GM18873 (cell line): ENCODE measurements around the gene VAMP7.
"Not testable (repeated sequence)": the region's sequence is repeated elsewhere in the genome, so short reads cannot be mapped to it uniquely, and the experiment has no call there.

Source experiments
- ATAC-seq: cut with Tn5 transposase; IDR thresholded peaks from one replicate; pipeline ENCODE4 v1.9.1; 2021; ENCODE audit warnings: mild to moderate bottlenecking, moderate library complexity, moderate number of reproducible peaks; ENCODE audit not compliant: unreplicated experiment, low FRiP score

VAMP7 gene, protein sequence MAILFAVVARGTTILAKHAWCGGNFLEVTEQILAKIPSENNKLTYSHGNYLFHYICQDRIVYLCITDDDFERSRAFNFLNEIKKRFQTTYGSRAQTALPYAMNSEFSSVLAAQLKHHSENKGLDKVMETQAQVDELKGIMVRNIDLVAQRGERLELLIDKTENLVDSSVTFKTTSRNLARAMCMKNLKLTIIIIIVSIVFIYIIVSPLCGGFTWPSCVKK

DNA sequence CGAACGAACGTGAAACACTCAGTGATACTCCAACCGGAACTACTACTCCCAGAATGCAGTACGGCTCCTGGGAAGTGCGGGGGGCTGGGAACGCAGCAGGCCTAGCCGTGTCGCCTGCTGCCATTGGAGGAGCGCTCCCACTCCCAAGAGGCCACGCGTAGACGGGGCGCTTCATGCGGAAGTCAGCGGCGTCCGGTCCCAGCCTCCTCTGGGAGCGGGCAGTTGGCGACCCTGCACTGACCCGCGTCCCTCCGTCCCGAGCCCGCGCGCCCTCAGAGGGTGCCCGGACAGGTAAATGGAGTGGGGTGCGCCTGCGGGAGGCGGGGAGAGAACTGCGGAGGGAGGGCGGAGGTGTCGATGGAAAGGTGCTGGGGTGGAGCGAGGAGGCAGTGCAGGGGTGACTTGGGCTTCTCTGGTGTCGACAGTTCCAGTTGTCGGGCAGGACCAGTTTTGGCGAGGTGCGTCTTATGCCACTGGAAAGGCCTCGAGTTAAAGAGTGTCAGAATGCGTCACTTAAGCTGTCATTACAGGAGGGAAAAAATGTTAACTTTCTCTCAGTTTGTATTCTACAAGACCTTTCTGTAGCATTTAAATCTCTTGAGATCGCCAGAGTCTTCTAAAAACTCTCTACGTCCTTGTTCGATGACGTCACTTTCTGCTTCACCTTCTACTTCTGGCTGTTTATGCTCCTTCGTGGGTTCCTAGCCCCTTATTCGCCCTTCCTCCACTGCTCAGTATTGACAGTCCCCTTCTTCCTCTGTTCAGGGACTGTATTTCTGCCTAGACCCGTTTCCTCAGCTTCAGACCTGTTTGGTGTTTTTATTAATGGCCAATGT, at the start of gene VAMP7:
VAMP7 (plus strand) TSS at position 188 of the 836 bp plus-strand sequence. CDS start 8,122 bp downstream, outside the sequence.
- peak; percentile 95 for ATAC-seq

DNA sequence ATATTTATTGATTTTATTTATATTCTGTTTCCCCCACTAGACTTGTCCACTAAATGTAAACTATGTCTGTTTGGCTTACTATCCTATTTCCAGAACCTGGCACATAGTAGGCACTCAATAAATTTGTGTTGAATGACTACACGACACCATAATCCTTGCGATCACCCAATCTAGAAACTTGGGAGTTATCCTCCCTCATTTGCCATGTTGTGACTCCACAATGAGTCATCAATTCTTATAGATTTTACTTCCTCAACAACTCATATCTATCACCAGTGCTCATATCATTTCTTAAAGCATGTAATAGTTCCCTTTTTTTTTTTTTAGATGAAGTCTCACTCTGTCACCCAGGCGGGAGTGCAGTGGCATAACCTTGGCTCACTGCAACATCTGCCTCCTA, 39.9 kb upstream of the VAMP7 start:
- ATAC-seq = no peak

DNA sequence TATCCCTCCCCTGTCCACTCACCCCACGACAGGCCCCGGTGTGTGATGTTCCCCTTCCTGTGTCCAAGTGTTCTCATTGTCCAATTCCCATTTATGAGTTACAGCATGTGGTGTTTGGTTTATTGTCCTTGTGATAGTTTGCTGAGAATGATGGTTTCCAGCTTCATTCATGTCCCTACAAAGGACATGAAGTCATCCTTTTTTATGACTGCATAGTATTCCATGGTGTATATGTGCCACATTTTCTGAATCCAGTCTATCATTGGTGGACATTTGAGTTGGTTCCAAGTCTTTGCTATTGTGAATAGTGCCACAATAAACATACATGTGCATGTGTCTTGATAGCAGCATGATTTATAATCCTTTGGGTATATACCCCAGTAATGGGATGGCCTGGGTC, 29.4 kb upstream of the VAMP7 start:
- not testable (repeated sequence) for ATAC-seq

DNA sequence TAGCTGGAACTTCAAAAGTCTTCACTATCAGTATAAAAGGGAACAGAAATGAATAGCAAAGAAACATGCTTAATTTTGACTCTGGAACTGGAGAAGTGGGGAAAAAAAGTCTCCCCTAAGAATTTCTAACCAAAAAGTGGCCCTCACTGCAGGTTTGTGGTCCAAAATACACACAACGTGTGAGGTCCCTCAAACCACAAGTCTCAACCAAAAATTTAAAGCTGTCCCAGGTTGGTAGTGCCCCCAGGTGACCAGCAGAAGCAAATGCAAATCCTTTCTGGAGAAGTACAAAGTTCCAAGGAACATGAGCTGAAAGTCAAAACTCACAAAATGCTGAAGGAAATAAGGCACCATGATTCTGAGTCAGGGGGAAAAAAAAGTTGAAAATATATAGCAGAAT, 23.6 kb upstream of the VAMP7 start:
- ATAC-seq = no peak

DNA sequence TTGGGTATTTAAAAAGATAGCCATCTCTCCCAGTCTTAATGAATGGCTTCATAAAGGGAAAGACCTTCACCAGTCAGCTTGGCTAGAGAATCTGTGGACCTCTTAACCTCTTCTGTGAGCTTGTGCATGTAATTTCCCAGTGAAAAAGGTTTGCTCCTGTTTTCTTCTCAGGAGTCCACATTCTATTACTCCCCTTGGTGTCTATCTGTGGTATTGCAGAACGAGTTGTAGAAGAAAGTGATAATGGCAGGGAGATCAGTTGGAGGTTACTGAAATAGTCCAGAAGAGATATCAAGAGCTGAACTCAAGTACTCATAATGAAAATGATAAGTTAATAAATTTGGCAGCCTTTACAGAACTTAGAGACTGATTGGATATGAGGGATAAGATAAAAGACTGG, 16.5 kb upstream of the VAMP7 start:
- no peak for ATAC-seq

DNA sequence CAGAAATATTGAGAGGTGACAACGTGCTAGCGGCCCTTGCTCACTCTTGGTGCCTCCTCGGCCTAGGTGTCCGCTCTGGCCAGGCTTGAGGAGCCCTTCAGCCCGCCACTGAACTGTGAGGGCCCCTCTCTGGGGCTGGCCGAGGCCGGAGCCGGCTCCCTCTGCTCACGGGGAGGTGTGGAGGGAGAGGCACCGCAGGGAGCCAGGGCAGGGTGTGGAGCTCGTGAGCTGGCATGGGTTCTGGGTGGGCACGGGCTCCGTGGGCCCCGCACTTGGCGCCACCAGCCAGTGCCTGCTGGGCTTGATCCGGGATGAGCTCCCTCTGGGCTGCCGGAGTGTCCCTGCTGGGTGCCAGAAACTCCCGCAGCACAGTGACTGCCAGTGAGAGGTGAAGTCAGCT, 16.0 kb upstream of the VAMP7 start:
- no peak for ATAC-seq

DNA sequence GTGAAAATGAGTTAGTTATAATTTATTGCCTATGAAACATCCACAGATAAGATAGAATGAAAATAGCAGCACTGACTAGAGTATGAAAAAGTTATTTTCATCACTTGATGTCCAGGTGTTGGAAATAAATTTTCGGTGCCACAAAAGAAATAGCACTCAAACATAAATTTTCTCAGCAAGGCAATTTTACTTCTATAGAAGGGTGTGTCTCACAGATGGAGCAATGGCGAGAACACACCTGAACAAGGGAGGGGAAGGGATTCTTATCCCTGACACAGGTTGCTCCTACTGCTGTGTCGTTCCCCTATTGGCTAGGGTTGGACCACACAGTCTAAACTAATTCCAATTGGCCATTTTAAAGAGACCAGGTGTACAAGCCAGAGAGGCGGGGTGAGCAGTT, 13.3 kb upstream of the VAMP7 start:
- no peak for ATAC-seq

DNA sequence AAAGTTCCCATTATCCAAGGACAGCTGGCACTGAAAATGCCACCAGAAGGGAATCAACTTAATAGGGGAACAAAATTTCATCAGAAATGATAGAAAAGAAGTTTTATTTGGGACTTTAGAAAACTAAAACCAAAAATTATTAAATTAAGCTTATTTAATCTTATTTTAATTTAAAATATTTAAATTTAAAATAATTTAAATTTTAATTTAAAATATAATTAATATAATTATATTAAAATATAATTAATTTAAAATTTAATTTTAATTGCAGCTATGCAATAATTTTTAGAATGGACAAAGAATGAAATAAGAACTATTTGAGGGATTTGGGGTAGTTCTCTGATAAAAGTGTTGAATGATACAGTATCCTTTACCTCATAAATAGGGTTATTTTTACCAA, 10.2 kb upstream of the VAMP7 start:
- no peak for ATAC-seq

DNA sequence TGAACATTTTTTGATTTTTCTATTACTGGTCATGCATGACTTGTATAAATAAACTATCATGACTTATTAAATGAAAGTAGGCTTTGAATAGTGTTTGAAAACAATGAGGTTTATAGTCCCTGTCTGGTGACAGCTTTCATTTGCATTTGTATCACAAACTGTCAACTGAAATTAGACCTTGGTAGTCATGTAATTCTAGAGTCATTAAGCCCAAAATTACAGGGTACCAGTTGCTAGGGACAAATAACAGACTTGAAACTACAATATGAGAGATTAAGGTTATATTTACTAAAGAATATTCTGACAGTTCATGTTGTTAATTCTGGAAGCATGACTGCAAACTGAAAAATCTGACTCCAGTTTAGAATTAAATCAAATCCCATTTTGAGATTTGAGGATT, 9.2 kb upstream of the VAMP7 start:
- no peak for ATAC-seq

DNA sequence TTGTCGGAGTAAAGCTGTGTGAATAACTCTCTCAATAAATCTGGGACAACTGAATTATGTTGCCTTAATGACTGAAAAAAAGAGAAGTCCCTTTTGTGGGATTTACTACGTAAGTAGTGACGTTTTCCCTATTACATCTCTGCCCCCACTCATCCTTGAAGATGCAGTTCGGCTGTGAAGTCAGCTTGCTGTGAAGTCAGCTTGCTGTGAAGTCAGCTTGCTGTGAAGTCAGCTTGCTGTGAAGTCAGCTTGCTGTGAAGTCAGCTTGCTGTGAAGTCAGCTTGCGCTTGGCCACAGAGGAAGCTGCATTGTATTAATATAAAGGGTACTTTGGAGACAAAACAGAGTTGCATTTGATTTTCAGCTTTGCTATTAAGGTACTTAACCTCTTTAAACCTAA, 8.0 kb upstream of the VAMP7 start:
- ATAC-seq = no peak

DNA sequence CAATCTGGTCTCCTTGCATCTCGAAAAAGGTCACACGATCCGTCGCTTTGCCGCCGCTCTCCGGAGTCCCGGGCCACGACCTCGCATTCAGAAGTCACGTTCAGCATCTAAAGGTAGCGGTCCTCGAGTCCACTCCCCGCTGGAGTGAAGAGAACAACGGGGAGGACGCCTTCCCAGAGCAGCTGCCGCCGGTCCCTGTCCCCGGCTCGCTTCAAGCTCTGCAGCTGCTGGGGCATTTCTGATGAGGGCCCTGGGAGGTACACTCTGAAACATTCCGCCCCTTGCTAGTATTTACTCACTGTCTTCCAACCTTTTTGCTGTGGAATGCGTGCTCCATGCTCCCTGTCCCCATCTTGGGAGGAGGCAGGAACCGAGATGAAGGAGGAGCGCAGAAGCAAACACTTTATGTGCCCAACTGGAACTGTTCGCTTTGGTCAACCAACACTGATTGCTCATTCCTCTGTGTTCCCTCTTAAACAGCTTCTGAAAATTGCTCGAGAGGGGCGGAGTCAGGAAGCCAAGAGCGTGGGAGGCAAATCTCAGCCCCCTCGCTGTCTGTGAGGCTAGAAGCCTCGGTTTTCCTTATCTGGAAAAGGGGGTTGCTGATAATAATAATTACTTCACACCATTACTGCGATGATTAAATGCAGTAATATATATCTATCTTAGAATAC, 6.4 kb upstream of the VAMP7 start:
- no peak for ATAC-seq

DNA sequence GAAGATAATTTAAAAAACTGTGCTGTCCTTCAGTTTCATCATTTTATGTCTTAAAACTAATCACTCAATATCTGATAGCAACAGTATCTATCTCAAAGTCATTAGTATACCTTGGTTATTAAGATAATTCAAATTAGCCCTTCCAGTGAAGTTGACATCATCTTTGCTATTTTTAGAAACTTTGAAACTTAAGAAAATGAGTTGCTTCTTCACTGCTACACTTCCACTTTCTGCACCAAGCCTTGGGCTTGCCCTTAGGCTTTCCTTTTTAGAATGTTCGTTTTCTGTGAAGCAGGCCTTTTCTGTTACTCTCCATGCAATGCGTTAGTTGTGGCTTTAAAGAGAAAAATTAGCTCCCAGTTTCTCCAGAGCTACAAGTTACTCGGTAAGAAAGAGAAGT, 4.4 kb upstream of the VAMP7 start:
- ATAC-seq = no peak

DNA sequence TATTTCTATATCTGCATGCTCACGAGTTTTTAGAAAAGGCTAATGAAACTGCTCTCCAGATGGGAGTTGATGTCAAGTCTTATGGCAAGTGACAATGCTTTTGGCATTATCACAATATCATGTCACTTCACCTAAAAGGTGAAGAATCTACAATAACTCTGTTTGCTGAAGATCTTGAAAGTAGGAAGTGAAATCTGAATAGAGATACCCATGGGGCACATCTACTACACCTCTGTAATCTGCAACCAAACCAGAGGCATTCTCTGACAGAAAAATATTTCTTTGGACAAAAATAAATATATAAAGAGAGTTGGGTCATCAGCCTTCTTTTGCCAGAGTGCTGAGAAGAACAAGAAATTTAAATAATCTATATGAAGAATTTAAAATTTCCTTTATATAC, 3.9 kb upstream of the VAMP7 start:
- ATAC-seq = no peak

DNA sequence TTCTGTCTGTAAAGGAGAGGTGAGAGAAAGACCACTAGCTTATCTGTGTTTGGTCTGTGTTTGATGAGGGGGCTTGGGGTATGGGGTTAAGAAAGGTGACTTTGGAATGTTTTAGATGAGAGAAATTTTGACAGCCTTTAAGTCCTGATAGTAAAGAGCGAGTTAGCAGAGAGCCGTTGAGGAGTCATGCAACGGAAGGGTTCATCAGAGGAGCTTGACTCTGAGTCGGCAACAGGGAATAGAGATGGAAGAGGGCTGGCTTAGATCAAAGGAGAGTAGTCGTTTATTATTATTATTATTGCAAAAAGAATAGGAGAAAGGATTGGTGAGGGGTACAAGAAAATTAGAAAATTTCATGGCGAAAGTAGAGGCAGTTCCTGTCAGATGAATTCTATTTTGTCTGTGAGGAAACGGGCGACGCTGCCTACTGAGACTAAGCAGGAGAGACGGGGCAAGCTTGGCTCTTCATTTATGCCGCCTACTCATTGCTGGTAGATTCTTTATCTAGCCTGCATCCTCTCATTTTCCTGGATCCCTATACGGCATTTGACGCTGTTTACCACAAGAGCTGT, 473 bp upstream of the VAMP7 start:
- ATAC-seq = no peak

DNA sequence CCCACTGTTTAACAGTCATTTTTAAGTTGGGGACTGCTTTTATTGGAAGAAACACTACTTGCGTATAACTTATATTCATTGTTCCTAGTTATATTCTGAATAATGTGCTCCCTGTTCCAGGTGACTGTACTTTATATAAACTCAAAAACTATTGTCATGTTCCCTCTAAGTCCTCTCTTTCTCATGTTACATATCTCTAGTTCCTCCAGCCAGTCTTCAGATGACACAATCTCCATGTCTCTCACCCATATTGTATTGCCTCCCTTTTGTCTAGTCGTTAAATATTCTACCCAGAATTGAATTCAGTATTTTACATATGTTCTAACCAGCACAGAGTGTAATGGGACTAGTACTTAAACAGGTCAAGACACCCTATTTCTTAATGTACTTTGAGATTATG, 5.3 kb downstream of the VAMP7 start:
- ATAC-seq = no peak

DNA sequence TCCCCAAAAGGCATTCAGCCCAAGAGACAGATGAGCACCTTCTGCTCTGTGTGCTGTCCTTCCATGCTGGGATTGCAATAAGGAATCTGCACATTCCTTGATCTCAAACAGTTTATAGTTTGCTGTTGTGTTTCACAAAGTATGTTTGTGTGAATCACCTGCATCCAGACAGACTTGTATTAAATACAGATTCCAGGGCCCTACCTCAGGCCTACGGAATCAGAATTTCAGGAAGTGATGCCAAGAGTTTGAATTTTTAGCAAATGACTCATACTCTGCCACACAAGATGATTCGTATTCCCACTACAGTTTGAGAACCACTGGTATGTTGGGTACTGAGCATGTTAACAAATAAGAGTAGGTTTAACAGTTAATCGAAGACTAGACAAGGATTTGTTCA, 7.0 kb downstream of the VAMP7 start:
- no peak for ATAC-seq

DNA sequence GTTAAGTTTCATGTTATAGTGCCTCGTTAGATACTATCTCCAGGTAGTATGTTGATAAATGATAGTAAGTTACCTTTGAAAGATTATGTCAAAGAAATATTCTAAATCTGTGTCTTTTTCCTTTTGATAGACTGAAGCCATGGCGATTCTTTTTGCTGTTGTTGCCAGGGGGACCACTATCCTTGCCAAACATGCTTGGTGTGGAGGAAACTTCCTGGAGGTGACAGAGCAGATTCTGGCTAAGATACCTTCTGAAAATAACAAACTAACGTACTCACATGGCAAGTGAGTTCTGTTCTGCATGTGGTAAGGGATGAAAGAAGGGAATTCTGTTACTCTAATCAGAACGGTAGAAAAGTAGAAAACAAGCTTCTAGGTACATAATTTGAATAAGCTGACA, 8.2 kb downstream of the VAMP7 start:
- no peak for ATAC-seq

DNA sequence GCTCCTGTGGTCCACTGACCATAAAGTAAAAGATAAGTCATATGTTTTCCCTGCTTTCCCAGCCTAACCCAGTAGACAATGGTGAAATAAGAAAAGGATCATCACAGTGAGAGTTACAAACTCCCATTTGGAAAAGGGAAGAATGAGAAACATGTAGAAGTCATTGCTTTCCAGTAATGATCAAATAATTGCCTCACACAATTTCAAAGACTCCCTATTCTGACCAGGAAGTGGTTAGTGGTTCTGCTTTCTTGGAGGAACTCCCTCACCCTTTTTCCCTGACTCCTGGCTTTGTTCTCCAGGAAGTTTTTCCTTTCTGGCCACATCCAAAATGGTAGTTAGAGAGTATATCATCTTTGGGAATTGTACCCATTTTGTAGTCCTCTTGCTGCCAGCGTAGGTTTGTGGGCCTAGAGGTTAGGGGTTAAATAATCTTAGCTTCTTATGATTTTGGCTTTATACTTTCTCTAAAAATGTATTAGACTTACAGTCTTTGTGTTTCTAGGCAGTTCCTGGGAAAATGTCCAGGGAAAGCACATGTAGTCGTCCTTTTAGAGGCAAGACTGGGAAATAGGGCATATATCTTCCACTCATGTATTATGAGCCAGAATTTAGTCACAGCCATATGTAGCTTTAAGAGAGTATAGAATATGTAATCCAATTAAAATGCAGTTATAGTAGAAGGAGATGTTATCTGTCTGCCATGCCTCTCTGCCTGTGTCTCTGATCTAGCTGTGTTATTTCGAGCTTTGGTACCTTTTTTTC, 10.5 kb downstream of the VAMP7 start:
- ATAC-seq = no peak

DNA sequence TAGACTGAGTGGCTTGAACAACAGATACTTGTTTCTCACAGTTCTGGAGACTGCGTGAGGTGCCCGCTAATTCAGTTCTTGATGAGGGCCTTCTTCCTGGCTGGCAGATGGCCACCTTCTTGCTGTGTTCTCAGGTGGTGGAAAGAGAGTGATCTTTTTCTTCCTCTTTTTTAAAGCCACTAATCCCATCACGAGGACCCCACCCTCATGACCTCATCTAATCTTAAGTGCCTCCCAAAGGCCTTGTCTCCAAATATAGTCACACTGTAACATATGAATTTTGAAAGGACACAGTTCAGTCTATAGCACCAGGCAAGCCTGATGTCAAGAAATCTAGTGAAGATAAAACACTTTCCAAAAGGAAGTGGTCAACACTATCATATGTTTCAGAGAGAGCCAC, 12.4 kb downstream of the VAMP7 start:
- no peak for ATAC-seq

DNA sequence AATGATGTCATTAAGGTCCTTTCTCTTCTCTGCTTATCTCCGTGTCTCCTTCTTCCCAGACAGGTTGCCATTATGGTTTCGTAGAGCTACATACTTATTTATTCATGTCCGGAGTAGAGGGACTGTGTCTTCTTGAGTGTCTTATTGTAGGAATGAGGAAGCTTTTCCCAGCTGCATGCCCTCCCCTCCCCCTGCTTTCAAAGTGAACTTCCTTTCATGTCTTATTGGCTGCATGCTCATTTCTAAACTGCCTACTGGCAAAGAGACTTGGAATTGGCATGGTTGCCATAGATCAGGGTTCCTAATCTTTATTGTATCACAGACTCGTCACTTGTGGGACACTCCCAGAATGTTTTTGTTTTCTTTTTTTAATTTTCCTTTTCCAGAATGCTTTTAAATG, 15.4 kb downstream of the VAMP7 start:
- ATAC-seq = no peak

DNA sequence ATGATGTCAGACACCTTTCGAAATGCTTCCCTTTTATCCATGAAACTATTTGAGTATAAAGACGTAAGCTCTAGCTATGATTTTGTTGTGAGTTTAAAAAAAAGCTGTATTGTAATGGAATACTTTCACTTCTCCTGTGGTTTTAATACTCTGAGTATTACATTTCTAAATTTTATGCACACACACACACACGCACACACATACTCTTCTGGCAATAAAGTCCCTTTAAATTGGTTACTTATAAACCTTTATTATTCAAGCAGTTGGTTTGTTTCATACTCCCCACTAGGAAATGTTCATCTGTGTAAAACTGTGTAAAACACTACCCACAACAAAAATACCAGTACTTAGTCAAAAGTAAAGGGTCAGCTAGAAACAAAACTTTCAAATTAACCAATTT, 18.2 kb downstream of the VAMP7 start:
- ATAC-seq = no peak
